ENCODE measurements around the gene BICDL2.

- TF ChIP-seq, protein P1, sequence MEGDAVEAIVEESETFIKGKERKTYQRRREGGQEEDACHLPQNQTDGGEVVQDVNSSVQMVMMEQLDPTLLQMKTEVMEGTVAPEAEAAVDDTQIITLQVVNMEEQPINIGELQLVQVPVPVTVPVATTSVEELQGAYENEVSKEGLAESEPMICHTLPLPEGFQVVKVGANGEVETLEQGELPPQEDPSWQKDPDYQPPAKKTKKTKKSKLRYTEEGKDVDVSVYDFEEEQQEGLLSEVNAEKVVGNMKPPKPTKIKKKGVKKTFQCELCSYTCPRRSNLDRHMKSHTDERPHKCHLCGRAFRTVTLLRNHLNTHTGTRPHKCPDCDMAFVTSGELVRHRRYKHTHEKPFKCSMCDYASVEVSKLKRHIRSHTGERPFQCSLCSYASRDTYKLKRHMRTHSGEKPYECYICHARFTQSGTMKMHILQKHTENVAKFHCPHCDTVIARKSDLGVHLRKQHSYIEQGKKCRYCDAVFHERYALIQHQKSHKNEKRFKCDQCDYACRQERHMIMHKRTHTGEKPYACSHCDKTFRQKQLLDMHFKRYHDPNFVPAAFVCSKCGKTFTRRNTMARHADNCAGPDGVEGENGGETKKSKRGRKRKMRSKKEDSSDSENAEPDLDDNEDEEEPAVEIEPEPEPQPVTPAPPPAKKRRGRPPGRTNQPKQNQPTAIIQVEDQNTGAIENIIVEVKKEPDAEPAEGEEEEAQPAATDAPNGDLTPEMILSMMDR (IDR thresholded peaks at IDR 0.05), result no peak
- no peak for TF ChIP-seq POLR2A (IDR thresholded peaks at IDR 0.05)
Observed at GRCh38 chr16:3051494-3051893, 14.8 kb upstream of the BICDL2 start.

All from testis (tissue), 2 donors.